HepG2 (cell line): ENCODE measurements around the gene LEMD2. TPM values are rescaled to one million over a fixed set of nuclear protein-coding genes. Genes with fewer than 3 reads are reported as not detected.

Experiments
- CTCF ChIP-seq: sonication (generic); formaldehyde crosslinking; IDR thresholded peaks from 2 replicates; pipeline ENCODE4 v1.5.0; 2020; ENCODE audit warnings: mild to moderate bottlenecking, missing genetic modification reagents, moderate library complexity
- FOXO1 ChIP-seq: sonication (generic); formaldehyde crosslinking; IDR thresholded peaks from 2 replicates; pipeline ENCODE4 v1.4.0; 2020; ENCODE audit warnings: missing genetic modification reagents
- HMGXB4 ChIP-seq, 2 experiments: sonication (generic) in 1 of 2; formaldehyde crosslinking in 1 of 2; IDR thresholded peaks; 2 replicates each; pipeline versions ENCODE4 v1.4.0 to v1.6.1; 2018 to 2020; ENCODE audit warnings: missing genetic modification reagents in 2 of 2, borderline replicate concordance in 1 of 2, low read depth in 1 of 2, mild to moderate bottlenecking in 1 of 2, missing biosample characterization in 1 of 2
- KDM3A ChIP-seq: IDR thresholded peaks from 2 replicates; pipeline ENCODE4 v1.6.1; 2018; ENCODE audit warnings: low read depth, missing compliant biosample characterization
- NFATC3 ChIP-seq: sonication (generic); formaldehyde crosslinking; IDR thresholded peaks from 2 replicates; pipeline ENCODE4 v1.5.1; 2020; ENCODE audit warnings: mild to moderate bottlenecking, missing genetic modification reagents
- PATZ1 ChIP-seq: sonication (generic); formaldehyde crosslinking; IDR thresholded peaks from 2 replicates; pipeline ENCODE4 v1.4.0; 2020; ENCODE audit warnings: missing genetic modification reagents
- RAD21 ChIP-seq: fragments of 450-650 bp; formaldehyde crosslinking; IDR thresholded peaks from 2 replicates; pipeline ENCODE4 v1.5.0; 2020; ENCODE audit warnings: mild to moderate bottlenecking
- SUZ12 ChIP-seq: fragments of 150-350 bp; IDR thresholded peaks from 2 replicates; pipeline ENCODE4 v1.6.1; 2014; ENCODE audit warnings: low read depth, low read length
- THAP9 ChIP-seq: sonication (generic); formaldehyde crosslinking; IDR thresholded peaks from 2 replicates; pipeline ENCODE4; 2020; ENCODE audit warnings: missing genetic modification reagents, mild to moderate bottlenecking, borderline replicate concordance
- ZBED4 ChIP-seq: sonication (generic); formaldehyde crosslinking; IDR thresholded peaks from 2 replicates; pipeline ENCODE4 v1.4.0; 2020; ENCODE audit warnings: missing genetic modification reagents, borderline replicate concordance
- ZFP36L1 ChIP-seq: sonication (generic); formaldehyde crosslinking; IDR thresholded peaks from 2 replicates; pipeline ENCODE4 v1.8.0; 2022; ENCODE audit warnings: mild to moderate bottlenecking, missing genetic modification reagents, moderate library complexity
- ZNF121 ChIP-seq: sonication (generic); formaldehyde crosslinking; IDR thresholded peaks from 2 replicates; pipeline ENCODE4 v1.5.0; 2020; ENCODE audit warnings: mild to moderate bottlenecking, missing genetic modification reagents
- ZNF276 ChIP-seq: sonication (generic); formaldehyde crosslinking; IDR thresholded peaks from 2 replicates; pipeline ENCODE4 v1.4.0; 2020; ENCODE audit warnings: mild to moderate bottlenecking, low read depth, missing genetic modification reagents
- polyA plus RNA-seq, 8 experiments: library from polyadenylated mRNA; depleted of rRNA in 3 of 8; stranded (reverse) in 7 of 8; unstranded in 1 of 8; fragments of >200 nt; fragmentation: Illumina TruSeq in 4 of 8; extraction: Trizol in 4 of 8; gene quantifications; 2 replicates each; pipeline versions ENCODE4 v1.2.1 to v1.2.3, GENCODE V29; 2011 to 2016; ENCODE audit warnings: low read depth in 4 of 8, missing spikeins in 1 of 8, mixed read lengths in 1 of 8; ENCODE audit not compliant: insufficient read depth in 1 of 8
- total RNA-seq, 5 experiments: library from RNA; depleted of rRNA; stranded (reverse); fragments of >200 nt; fragmentation: Illumina TruSeq; extraction: Trizol; gene quantifications; 2 replicates each; pipeline ENCODE4 v1.2.3, GENCODE V29; 2016; ENCODE audit warnings: low read depth in 1 of 5

Gene LEMD2
- total and polyA plus RNA-seq, 2 of the 13 experiments (the other 11 are each of a cell fraction or from before 2014, with no cell fraction given) = 45.2 to 62.9 TPM

GRCh38 chr6:33768644-33769120 is 20.2 kb downstream of the LEMD2 start (continued):
- TF ChIP-seq HMGXB4 (CRISPR knock-in tag; IDR thresholded peaks at IDR 0.05; ENCODE audit: borderline replicate concordance in 1 of 2, low read depth in 1 of 2) (peak in 1 of 2 experiments; percentile 39; a peak in 1 of 4 replicates), ZBED4 (CRISPR knock-in tag) (0 out of 2 replicates have a peak, but pooled peaks have one; percentile 18), FOXO1 (0 out of 2 replicates have a peak, but pooled peaks have one; percentile 12), SUZ12 (0 out of 2 replicates have a peak, but pooled peaks have one; percentile 15), KDM3A (CRISPR knock-in tag) (0 out of 2 replicates have a peak, but pooled peaks have one; percentile 48), ZNF276 (CRISPR knock-in tag) (no peak), THAP9 (CRISPR knock-in tag) (0 out of 2 replicates have a peak, but pooled peaks have one; percentile 14), PATZ1 (CRISPR knock-in tag) (peak; percentile 41; the same call in 1 of the 2 replicates), ZNF121 (peak; percentile 50; the same call in 1 of the 2 replicates), CTCF (CRISPR knock-in tag) (peak; percentile 94), ZFP36L1 (CRISPR knock-in tag) (no peak), NFATC3 (no peak), RAD21 (peak; percentile 69)
